ENCODE data around the gene SLC7A7. TPM values are rescaled to one million over a fixed set of nuclear protein-coding genes. Genes with fewer than 3 reads are reported as not detected.

The SLC7A7 gene
- total RNA-seq, 1 donor from 2014 or later, result 157 TPM

DNA sequence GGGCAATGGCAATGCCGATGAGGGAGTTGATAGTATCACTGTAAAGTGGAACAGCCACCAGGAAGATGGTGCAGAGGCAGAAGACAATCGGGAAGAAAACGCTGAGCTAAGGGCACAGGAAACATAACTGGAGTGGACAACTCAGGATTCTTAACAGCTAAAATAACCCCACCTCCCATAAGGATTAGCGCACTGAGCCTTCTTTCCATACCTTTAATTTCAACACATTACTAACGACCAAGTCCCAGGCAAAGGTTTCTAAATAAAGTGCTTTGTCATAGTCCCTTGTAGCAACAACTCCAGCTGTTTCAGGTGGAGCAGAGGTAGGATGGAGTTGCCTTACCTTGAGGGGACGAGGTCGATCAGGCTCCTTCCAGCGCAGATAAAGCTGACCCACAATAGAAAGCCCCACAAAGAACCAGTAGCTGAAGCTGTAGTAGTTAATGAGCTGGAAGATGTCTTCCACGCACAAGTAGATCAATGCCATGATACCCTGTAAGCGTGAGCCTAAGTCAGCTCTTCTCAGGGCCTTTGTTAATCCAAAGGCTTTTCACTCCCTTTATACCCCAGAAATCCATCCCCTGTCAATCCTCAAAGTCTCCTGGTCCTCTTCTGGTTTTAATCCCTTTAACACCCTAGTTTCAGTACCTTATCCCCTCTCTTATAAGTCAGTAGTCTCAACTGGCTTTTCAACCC lies 41.1 kb downstream of the SLC7A7 start:
- no peak for ATAC-seq
- H3K27ac ChIP-seq, result no peak overlapping the region
- intact Hi-C loops (cut with DNase I), result no loop called here

DNA sequence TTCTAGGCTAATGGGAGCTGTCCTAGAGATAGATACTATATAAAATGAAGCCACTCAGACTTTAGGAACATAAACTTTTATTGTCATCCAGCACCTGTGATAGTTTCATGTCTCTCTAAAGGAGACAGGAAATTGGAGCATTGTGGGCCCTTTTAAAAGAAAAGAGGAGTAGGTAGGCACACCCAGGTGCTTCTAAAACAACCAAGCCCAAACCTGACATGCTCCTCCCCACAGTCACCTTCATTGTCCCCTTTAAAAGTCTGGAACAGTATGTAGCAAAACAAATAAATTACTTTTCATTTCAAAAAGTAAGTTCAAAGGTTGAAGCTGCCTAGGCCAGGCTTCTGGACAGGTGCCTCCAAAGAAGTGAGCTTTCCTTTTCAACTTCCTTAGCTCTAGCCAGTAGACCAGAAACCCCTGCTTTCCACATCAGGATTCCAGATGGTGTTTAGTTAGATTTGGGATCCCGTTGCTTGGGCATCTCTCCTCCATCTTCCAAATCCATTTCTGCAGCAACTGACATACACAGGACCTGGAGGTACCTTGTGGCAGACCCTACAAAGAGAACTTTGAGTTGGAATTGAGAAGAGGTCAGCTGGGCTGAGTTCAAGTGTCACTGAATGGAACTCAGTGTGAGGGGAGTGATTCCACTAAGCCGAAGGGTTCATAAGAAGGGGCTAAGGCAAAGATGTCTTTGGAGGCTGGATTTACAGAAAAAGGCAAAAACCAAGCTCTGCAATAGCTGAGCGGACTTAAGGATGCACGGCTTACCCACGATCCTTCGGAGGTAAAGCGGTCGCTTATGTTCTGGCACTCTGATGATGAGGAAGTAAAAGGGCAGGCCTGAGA lies 41.8 kb downstream of the SLC7A7 start:
- Histone ChIP-seq H3K4me1 (peaks cover 4% of the 10 kb centered on the region), H3K27ac (no peak overlapping the region), H3K9me3 (no peaks in the 10 kb centered on the region), H3K4me3 (no peak overlapping the region), H3K27me3 (ENCODE audit: low read depth) (no peaks in the 10 kb centered on the region), H3K36me3 (peaks cover 77% of the 10 kb centered on the region)
- TF ChIP-seq, protein P1, sequence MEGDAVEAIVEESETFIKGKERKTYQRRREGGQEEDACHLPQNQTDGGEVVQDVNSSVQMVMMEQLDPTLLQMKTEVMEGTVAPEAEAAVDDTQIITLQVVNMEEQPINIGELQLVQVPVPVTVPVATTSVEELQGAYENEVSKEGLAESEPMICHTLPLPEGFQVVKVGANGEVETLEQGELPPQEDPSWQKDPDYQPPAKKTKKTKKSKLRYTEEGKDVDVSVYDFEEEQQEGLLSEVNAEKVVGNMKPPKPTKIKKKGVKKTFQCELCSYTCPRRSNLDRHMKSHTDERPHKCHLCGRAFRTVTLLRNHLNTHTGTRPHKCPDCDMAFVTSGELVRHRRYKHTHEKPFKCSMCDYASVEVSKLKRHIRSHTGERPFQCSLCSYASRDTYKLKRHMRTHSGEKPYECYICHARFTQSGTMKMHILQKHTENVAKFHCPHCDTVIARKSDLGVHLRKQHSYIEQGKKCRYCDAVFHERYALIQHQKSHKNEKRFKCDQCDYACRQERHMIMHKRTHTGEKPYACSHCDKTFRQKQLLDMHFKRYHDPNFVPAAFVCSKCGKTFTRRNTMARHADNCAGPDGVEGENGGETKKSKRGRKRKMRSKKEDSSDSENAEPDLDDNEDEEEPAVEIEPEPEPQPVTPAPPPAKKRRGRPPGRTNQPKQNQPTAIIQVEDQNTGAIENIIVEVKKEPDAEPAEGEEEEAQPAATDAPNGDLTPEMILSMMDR (IDR thresholded peaks at IDR 0.05), result no peak
- ATAC-seq (no peak), DNase-seq (no peak)
- intact Hi-C loops (cut with DNase I), result no loop called here

More for the DNA sequence above, 41.1 kb downstream of the SLC7A7 start:
- H3K9me3 ChIP-seq, result no peaks in the 10 kb centered on the region
- peaks cover 70% of the 10 kb centered on the region for H3K36me3 ChIP-seq
- DNase-seq, result no peak
- TF ChIP-seq, protein P1 (IDR thresholded peaks at IDR 0.05), result no peak
- no peaks in the 10 kb centered on the region for H3K27me3 ChIP-seq (ENCODE audit: low read depth)
- H3K4me1 ChIP-seq, result no peaks in the 10 kb centered on the region
- H3K4me3 ChIP-seq, result no peak overlapping the region

DNA sequence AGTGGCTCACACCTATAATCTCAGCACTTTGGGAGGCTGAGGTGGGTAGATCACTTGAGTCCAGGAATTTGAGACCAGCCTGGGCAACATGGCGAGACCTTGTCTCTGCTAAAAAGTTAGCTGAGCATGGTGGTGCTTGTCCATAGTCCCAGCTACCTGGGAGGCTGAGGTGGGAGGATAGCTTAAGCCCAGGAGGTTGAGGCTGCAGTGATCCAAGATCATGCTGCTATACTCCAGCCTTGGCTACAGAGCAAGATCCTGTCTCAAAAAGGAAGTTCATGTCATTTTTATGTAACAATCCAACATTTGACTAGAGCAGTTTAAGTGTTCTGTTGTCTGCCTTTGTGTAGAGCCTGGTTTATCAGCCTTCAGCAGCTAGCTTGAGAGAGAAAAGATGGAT lies 42.5 kb downstream of the SLC7A7 start:
- ATAC-seq (no peak), DNase-seq (no peak)
- intact Hi-C loops (cut with DNase I), result no loop called here
- H3K4me3 ChIP-seq, result no peak overlapping the region
- H3K27ac ChIP-seq, result no peak overlapping the region
- H3K4me1 ChIP-seq, result peaks cover 11% of the 10 kb centered on the region
- H3K9me3 ChIP-seq, result no peaks in the 10 kb centered on the region
- TF ChIP-seq, protein P1 (IDR thresholded peaks at IDR 0.05), result no peak
- H3K36me3 ChIP-seq, result peaks cover 84% of the 10 kb centered on the region
- H3K27me3 ChIP-seq (ENCODE audit: low read depth), result no peaks in the 10 kb centered on the region

DNA sequence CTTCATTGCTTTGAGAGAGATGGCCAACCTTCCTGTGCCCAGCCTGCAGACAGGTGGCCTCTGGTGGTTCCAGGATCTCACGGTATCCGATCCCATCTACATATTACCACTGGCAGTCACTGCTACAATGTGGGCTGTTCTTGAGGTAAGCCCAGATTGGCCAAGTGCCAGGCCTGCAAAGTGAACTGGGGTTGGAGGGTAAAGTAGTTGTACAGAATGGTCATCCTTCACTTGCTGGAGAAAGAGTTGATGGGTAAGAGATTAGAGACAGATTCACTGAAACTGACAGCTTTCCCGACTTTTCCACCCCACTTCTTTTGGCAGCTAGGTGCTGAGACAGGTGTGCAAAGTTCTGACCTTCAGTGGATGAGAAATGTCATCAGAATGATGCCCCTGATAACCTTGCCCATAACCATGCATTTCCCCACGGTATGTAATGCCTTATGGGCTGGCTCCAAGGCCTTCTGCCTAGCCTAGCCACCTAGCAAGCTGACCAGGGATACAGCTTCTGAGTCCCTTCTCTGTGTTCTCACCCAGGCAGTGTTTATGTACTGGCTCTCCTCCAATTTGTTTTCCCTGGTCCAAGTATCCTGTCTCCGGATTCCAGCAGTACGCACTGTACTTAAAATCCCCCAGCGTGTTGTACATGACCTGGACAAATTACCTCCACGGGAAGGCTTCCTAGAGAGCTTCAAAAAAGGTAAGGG lies 44.6 kb downstream of the SLC7A7 start:
- H3K36me3 ChIP-seq, result peaks cover 77% of the 10 kb centered on the region
- TF ChIP-seq, protein P1 (IDR thresholded peaks at IDR 0.05), result no peak
- no peaks in the 10 kb centered on the region for H3K27me3 ChIP-seq (ENCODE audit: low read depth)
- H3K27ac ChIP-seq, result no peak overlapping the region
- no peak overlapping the region for H3K4me3 ChIP-seq
- DNase-seq (no peak), ATAC-seq (no peak)
- H3K4me1 ChIP-seq, result peaks cover 23% of the 10 kb centered on the region
- no peaks in the 10 kb centered on the region for H3K9me3 ChIP-seq
- intact Hi-C loops (cut with DNase I), result no loop called here

DNA sequence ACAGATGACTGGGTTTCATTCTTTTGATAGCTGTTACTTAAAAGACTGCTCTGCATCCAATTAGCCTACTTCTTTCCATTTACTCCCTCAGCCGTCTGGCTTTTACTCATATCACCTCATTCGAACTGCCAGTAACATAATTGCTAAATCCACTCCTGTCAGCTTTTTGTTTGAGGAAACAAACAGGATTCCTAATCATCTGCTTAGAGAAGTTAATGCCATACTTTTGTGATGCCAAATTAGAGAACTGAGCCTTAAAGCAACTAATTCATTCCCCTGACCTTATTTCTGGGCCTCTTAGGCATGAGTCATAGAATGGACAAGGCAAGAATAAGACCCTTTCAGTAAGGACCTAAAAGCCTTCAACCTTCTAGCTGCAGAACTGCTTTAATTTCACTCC lies 45.9 kb downstream of the SLC7A7 start:
- Histone ChIP-seq H3K9me3 (no peaks in the 10 kb centered on the region), H3K4me1 (peaks cover 27% of the 10 kb centered on the region), H3K36me3 (peaks cover 64% of the 10 kb centered on the region), H3K4me3 (no peak overlapping the region), H3K27ac (no peak overlapping the region), H3K27me3 (ENCODE audit: low read depth) (no peaks in the 10 kb centered on the region)
- ATAC-seq, result no peak
- TF ChIP-seq, protein P1 (IDR thresholded peaks at IDR 0.05), result no peak
- no peak for DNase-seq
- intact Hi-C loops (cut with DNase I), result no loop called here

Measured in lower lobe of right lung (tissue), 2 donors.